Psoas muscle (tissue), 8 donors: ENCODE results near the gene MARF1. TPM values are rescaled to one million over a fixed set of nuclear protein-coding genes. Genes with fewer than 3 reads are reported as not detected.
"Not testable (repeated sequence)": the region's sequence is repeated elsewhere in the genome, so short reads cannot be mapped to it uniquely, and the experiment has no call there.

Experiments
- ATAC-seq, 4 donors: fragments of 200-7000 bp; cut with Tn5 transposase; one replicate each; pipeline ENCODE4 v1.9.1; 2020; ENCODE audit warnings: moderate library complexity in 3 of 4, mild to moderate bottlenecking in 2 of 4
- DNase-seq, 2 donors: peaks; one replicate each; pipeline ENCODE4 v3.0.0-alpha.2; 2020
- H3K27ac ChIP-seq: fragments of 200-600 bp; one replicate; pipeline ENCODE4 v1.8.0; 2022
- H3K27me3 ChIP-seq, 3 donors: fragments of 200-600 bp in 1 of 3; one replicate each; pipeline versions ENCODE4 v1.6.1 to v1.8.0; 2013 to 2022; ENCODE audit warnings: low read length in 2 of 3, mild to moderate bottlenecking in 2 of 3, moderate library complexity in 1 of 3; ENCODE audit not compliant: insufficient read depth in 3 of 3
- H3K36me3 ChIP-seq, 2 donors: fragments of 200-600 bp in 1 of 2; one replicate each; pipeline versions ENCODE4 v1.6.1 to v1.8.0; 2013 to 2022; ENCODE audit warnings: low read depth in 1 of 2, mild to moderate bottlenecking in 1 of 2, moderate library complexity in 1 of 2; ENCODE audit not compliant: insufficient read depth in 1 of 2
- H3K4me1 ChIP-seq: fragments of 200-600 bp; one replicate; pipeline ENCODE4 v1.8.0; 2022
- H3K4me3 ChIP-seq: fragments of 200-600 bp; one replicate; pipeline ENCODE4 v1.8.0; 2022; ENCODE audit warnings: mild to moderate bottlenecking
- H3K9me3 ChIP-seq: fragments of 200-600 bp; one replicate; pipeline ENCODE4 v1.8.0; 2022
- CTCF ChIP-seq: fragments of 200-600 bp; IDR thresholded peaks from one replicate; pipeline ENCODE4 v1.8.0; 2022; ENCODE audit warnings: antibody characterized with exemption
- WGBS, 3 donors: extraction: QIAGEN DNeasy Blood & Tissue Kit; methylation state at CpG; one replicate each; pipeline versions ENCODE4 v1.1.6 to v1.1.7; 2013; 5-methylcytosine and 5-hydroxymethylcytosine counted together
- intact Hi-C, 2 donors: fragments of 100-400 bp; cut with DNase I; formaldehyde crosslinking; loops; one replicate each; pipeline versions ENCODE4 v1.11.0 to v1.14.2; 2022
- polyA plus RNA-seq, 3 donors: library from polyadenylated mRNA; stranded (reverse); fragments of 200-250 nt; gene quantifications; one replicate each; pipeline ENCODE4 v1.2.3, GENCODE V29; 2013
- total RNA-seq, 4 donors: library from RNA; stranded (reverse); fragmentation: NEBNext Ultra II Directional in 2 of 4; extraction: Animal tissue kit (Norgen Biotek cat#: 25700) in 2 of 4; gene quantifications; one replicate each; pipeline versions ENCODE4 v1.2.1 to v1.2.4, GENCODE V29; 2021 to 2023
- donor health status: healthy with polysubstance abuse.
- donor health status: DM: no; HTN: no; CAD: no; lungs with moderate emphysema.
- donor health status: Bipolar disorder and iron deficiency.
- donor health status: healthy.
- donor health status: DM: yes; HTN: yes; CAD: no.
- donor health status: DM: no; HTN: no; CAD: no.
- donor health status: DM: no; HTN: no; CAD: no.
- donor health status: DM: yes; HTN: yes; CAD: no.

Gene MARF1
- total and polyA plus RNA-seq, 7 donors, result 13.4 to 91.5 (median 41.7) TPM

GRCh38 chr16:15672514-15673167 lies 29.7 kb upstream of the MARF1 start:
- Histone ChIP-seq H3K4me3 (peak overlapping the region; percentile 31), H3K36me3 (peaks cover 0 to 30% of the 10 kb centered on the region in 2 donors), H3K27me3 (no peaks in the 10 kb centered on the region), H3K9me3 (no peaks in the 10 kb centered on the region), H3K27ac (peak overlapping the region; percentile 78), H3K4me1 (peaks cover 11% of the 10 kb centered on the region)
- intact Hi-C loops, result no loop called here
- DNase-seq, result peak; percentile 91 to 95
- no peak for TF ChIP-seq CTCF
- ATAC-seq, result peak; percentile 92 to 97 (median 97)
- 28 to 43% (median 31%) methylated on average over 20 of the region's 20 CpGs for WGBS, 3 donors

GRCh38 chr16:15672127-15672513 lies 29.2 kb upstream of the MARF1 start:
- DNase-seq, intact Hi-C loops, H3K9me3 ChIP-seq, H3K27me3 ChIP-seq: not testable (repeated sequence)
- ATAC-seq, result peak in 1 of 4 donors; percentile 17
- Histone ChIP-seq H3K27ac (peak overlapping the region; percentile 78), H3K4me3 (peak overlapping the region; percentile 31), H3K4me1 (peaks cover 11% of the 10 kb centered on the region), H3K36me3 (peaks cover 0 to 35% of the 10 kb centered on the region in 2 donors)
- 86 to 90% (median 89%) methylated on average over 10 of the region's 10 CpGs for WGBS, 3 donors

GRCh38 chr16:15671530-15672117 lies 28.7 kb upstream of the MARF1 start:
- 85 to 91% (median 88%) methylated on average over 8 of the region's 8 CpGs for WGBS, 3 donors
- Histone ChIP-seq H3K27me3 (no peaks in the 10 kb centered on the region), H3K4me3 (no peak overlapping the region), H3K27ac (peak overlapping the region; percentile 78), H3K36me3 (peaks cover 2 to 40% of the 10 kb centered on the region in 2 donors), H3K9me3 (no peaks in the 10 kb centered on the region), H3K4me1 (peaks cover 11% of the 10 kb centered on the region)
- DNase-seq (no peak), ATAC-seq (no peak)
- no peak for TF ChIP-seq CTCF
- intact Hi-C loops, result no loop called here

GRCh38 chr16:15667091-15667742 lies 24.3 kb upstream of the MARF1 start:
- intact Hi-C loops, result no loop called here
- peaks cover 3 to 57% of the 10 kb centered on the region in 2 donors for H3K36me3 ChIP-seq

More at GRCh38 chr16:15667091-15667742, 24.3 kb upstream of the MARF1 start:
- H3K4me3 ChIP-seq, result no peak overlapping the region
- no peak overlapping the region for H3K27ac ChIP-seq
- H3K9me3 ChIP-seq, result no peaks in the 10 kb centered on the region
- ATAC-seq (no peak), DNase-seq (no peak)
- TF ChIP-seq CTCF, result no peak
- peaks cover under 1% of the 10 kb centered on the region for H3K4me1 ChIP-seq
- H3K27me3 ChIP-seq, result no peaks in the 10 kb centered on the region
- 89 to 90% (median 89%) methylated on average over 18 of the region's 18 CpGs for WGBS, 3 donors
